Epithelial cell of proximal tubule (primary cell): ENCODE results near the gene FXYD1. TPM values are rescaled to one million over a fixed set of nuclear protein-coding genes. Genes with fewer than 3 reads are reported as not detected.

Experiments used
- DNase-seq: peaks from one replicate; pipeline ENCODE4 v3.0.0-alpha.2; 2011; ENCODE audit warnings: low read depth
- H3K4me3 ChIP-seq: 2 replicates; pipeline ENCODE4 v1.5.1; 2011; ENCODE audit warnings: low read depth, mild to moderate bottlenecking, low read length
- total RNA-seq: library from RNA; depleted of rRNA; stranded (reverse); fragments of >200 nt; gene quantifications from 2 replicates; pipeline ENCODE4 v1.2.3, GENCODE V29; 2015
- TF ChIP-seq, protein P1 (sequence below): conservative IDR thresholded peaks from 2 replicates; pipeline ENCODE4 v1.5.1; 2012; ENCODE audit warnings: low read depth, mild to moderate bottlenecking, low read length

Gene FXYD1
- total RNA-seq, 1 donor from 2014 or later, result not detected

DNA sequence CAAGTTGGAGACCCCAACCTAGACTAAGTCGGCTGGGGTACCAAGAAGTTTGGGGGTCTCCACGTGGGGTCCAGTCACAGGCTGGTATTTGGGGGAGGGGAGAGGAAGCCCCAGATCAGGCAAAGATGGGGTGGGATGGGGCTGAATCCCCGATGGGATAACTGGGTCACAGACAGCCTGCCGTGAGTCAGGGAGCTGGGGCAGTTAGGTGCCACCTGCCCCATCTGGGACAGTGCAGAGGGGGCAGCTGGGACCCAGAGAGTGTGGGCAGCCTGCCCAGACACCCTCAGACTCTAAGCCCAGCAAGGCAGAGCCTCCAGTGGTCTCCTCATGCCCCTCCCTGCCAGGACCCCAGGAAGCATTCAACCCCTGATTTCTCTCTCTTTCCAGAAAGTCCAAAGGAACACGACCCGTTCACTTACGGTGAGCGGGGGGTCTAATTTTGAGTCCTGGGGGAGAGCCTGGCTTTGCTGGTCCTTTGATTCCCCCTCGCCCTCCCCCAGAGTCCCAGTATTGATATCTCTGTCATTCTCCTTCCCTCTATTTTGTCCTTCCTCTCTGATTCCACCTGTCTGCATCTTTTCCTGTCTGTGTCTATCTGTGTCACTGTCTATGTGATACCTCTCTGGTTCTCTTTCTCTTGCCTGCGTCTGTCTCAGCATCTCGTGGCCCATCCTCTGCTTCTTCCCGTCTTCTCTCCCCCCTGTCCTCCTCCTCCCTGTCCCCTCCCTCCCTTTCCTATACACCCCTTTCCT, 1.8 kb downstream of the FXYD1 start:
- TF ChIP-seq, protein P1, sequence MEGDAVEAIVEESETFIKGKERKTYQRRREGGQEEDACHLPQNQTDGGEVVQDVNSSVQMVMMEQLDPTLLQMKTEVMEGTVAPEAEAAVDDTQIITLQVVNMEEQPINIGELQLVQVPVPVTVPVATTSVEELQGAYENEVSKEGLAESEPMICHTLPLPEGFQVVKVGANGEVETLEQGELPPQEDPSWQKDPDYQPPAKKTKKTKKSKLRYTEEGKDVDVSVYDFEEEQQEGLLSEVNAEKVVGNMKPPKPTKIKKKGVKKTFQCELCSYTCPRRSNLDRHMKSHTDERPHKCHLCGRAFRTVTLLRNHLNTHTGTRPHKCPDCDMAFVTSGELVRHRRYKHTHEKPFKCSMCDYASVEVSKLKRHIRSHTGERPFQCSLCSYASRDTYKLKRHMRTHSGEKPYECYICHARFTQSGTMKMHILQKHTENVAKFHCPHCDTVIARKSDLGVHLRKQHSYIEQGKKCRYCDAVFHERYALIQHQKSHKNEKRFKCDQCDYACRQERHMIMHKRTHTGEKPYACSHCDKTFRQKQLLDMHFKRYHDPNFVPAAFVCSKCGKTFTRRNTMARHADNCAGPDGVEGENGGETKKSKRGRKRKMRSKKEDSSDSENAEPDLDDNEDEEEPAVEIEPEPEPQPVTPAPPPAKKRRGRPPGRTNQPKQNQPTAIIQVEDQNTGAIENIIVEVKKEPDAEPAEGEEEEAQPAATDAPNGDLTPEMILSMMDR, result no peak
- no peak for DNase-seq
- no peak overlapping the region for H3K4me3 ChIP-seq

DNA sequence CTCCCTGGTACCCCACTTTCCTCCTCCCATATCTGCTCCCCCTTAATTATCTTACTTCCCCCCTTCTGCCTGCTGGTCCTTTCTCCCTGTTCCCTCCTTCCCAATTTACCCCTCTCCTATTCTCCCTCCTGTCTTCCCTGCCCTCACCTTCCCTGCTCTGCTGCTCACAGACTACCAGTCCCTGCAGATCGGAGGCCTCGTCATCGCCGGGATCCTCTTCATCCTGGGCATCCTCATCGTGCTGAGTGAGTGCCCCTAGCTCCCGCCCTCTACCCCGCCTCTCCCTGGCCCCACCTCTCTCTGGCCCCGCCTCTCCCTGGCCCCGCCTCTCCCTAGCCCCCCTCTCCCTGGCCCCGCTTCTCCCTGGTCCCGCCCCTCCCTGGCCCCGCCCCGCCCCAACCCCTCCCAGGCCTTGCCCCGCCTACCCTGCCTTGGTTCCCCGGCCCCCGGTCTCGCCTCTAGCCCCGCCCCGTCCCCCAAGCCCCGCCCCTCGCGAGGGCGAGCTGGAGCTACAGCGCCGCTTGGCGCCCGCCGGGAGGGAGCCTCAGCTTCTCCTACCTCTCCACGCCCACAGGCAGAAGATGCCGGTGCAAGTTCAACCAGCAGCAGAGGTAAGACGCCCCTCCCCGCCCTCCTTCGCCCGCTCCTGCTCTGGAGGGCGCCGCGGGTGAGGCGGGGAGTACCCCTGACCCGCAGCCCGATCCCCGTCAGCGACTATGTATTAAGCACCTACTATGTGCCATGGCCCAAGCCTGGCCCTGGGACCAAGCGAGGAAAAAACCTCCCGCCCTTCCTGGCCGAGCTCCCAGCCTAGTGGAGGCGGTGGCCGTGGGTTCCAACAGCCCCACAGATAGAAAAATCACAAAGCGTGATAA, 2.6 kb downstream of the FXYD1 start:
- H3K4me3 ChIP-seq, result no peak overlapping the region
- DNase-seq, result no peak

DNA sequence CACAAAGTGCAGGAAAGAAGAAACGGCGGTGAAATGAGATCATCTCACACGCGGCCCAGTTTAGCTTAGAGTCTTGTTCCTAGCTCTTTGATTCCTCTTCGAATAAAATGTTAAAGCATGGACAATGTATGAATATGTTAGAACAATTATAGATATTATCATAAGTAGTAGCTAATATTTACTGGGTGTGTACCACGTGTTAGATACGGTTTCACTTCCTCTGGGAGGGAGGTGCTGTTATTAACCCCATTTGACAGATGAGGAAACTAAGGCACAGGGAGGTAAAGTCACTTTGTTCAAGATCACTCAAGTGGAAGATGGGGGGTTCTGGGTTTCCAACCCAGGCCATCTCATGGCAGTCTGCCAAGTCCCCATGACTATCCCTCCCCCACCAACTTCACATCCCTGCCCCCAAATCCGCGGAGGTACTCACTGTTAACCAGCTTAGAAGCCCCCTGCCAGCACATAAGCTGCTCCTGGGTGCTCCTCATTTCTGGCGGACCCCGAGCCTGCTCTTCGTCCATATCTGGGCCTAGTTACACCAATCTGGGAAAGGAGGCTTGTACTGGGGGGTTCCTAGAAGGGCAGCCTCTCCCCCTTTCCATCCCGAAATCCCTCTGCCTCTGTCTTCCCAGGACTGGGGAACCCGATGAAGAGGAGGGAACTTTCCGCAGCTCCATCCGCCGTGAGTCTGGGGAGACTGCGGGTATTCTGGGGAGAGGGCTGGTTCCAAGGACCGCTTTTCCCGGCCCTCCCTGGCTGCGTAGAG, 3.4 kb downstream of the FXYD1 start:
- H3K4me3 ChIP-seq, result no peak overlapping the region
- TF ChIP-seq, protein P1, result no peak
- no peak for DNase-seq

More for the DNA sequence above, 2.6 kb downstream of the FXYD1 start:
- TF ChIP-seq, protein P1, result peak; percentile 46

DNA sequence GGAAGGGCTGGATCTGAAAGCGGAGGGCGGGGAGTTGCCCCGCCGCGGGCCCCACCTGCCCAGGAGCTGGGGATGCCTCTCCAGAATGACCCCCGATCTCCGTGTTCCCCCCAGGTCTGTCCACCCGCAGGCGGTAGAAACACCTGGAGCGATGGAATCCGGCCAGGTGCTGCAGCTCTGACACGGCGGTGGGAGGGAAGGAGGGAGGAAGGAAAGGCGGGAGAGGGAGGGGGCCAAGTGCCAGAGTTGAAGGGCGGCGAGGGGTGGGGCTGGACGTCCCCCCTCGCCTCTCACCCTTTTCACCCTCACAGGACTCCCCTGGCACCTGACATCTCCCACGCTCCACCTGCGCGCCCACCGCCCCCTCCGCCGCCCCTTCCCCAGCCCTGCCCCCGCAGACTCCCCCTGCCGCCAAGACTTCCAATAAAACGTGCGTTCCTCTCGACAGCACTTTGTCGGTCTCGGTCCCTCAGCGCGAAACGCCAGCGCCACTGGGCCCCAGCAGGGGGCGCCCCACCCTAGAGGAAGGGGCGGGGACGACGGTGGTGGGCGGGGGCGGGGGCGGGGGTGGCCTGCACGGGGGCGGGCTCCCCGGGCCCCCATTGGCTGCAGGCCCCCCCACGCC, 4.1 kb downstream of the FXYD1 start:
- TF ChIP-seq, protein P1, result peak; percentile 53
- DNase-seq, result no peak
- H3K4me3 ChIP-seq, result no peak overlapping the region

DNA sequence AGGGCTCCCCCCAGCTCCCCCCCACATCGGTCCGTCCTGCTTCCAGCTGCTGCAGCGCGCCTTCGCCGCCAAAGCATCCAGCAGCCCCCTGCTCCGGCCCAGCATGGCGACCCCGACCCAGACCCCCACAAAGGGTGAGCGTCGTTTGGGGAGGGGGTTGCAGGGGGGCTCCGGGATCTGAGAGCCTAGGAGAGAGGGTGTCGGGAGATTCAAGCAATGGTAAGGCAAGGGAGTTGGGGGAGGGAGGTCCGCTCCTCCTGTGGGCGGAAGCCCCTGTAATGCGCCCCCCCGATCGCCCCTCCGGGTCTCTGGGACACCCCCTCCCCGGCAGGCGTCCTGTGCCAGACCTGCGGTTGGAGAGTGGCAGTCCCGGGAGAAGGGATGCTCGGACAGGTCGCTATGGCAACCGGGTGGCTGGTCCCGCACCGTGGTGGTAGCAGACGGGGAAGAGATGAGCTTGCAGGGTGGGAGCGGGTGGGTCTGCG, 4.6 kb downstream of the FXYD1 start, which contains the start of gene FXYD7:
TSS of gene FXYD7 (plus strand) at position 25 of the 485 bp plus-strand sequence. CDS start at position 104, 79 bp downstream.
- no peak for DNase-seq
- TF ChIP-seq, protein P1, result no peak
- no peak within 1 kb of the TSS for H3K4me3 ChIP-seq

DNA sequence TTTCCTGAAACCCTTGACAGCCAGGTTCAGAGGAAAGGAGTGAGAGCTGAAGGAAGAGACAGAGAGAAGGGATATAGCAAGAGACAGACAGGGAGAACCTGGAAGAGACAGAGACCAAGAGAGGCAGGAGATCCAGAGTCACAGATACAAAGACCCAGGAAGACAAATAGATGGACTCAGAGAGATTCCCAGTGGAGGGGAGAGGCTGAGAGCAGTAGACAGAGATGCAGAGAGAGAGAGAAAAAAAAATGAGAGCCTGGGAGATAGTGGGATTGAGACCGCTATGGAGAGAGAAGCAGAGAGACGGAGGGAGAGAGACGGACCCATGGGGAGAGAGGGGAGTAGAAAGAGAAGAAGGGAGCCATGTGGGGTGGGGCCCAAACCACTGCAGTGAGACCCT, 5.2 kb downstream of the FXYD1 start:
- H3K4me3 ChIP-seq, result no peak overlapping the region
- TF ChIP-seq, protein P1, result no peak
- no peak for DNase-seq
